Neuronal stem cell (in vitro differentiated cells): ENCODE measurements around the gene LCOR.

Experiments
- DNase-seq: peaks from one replicate; pipeline ENCODE4 v3.0.0-alpha.2; 2013; ENCODE audit warnings: low spot score
- H2AFZ ChIP-seq: one replicate; pipeline ENCODE4 v1.6.1; 2013; ENCODE audit warnings: mild to moderate bottlenecking, low read length, inconsistent platforms
- H2AK5ac ChIP-seq: 2 replicates; pipeline ENCODE4 v1.6.1; 2013; ENCODE audit warnings: low read depth, mild to moderate bottlenecking, inconsistent platforms, low read length, moderate library complexity, mixed read lengths
- H2BK120ac ChIP-seq: 2 replicates; pipeline ENCODE4 v1.6.1; 2013; ENCODE audit warnings: low read depth, mild to moderate bottlenecking, inconsistent platforms, low read length, moderate library complexity, mixed read lengths
- H2BK12ac ChIP-seq: one replicate; pipeline ENCODE4 v1.6.1; 2013; ENCODE audit warnings: low read length, inconsistent platforms
- H2BK15ac ChIP-seq: 2 replicates; pipeline ENCODE4 v1.6.1; 2013; ENCODE audit warnings: mild to moderate bottlenecking, low read length, inconsistent platforms, mixed read lengths
- H2BK5ac ChIP-seq: one replicate; pipeline ENCODE4 v1.6.1; 2013; ENCODE audit warnings: inconsistent platforms, mild to moderate bottlenecking, low read length, moderate library complexity
- H3K14ac ChIP-seq: one replicate; pipeline ENCODE4 v1.6.1; 2013; ENCODE audit warnings: low read length, inconsistent platforms
- H3K18ac ChIP-seq: 2 replicates; pipeline ENCODE4 v1.6.1; 2013; ENCODE audit warnings: low read length, inconsistent platforms
- H3K23ac ChIP-seq: 2 replicates; pipeline ENCODE4 v1.6.1; 2013; ENCODE audit warnings: low read depth, mild to moderate bottlenecking, mixed read lengths, low read length, inconsistent platforms; ENCODE audit not compliant: poor library complexity
- H3K27ac ChIP-seq: replicated peaks from 3 replicates; pipeline ENCODE4 v1.5.1; 2013; ENCODE audit warnings: low read length, inconsistent platforms
- H3K27me3 ChIP-seq, 3 experiments: 2 replicates each; pipeline ENCODE4 v1.6.1; 2013; ENCODE audit warnings: low read length in 3 of 3, mild to moderate bottlenecking in 2 of 3, inconsistent platforms in 1 of 3, low read depth in 1 of 3, mixed read lengths in 1 of 3, moderate library complexity in 1 of 3; ENCODE audit not compliant: control insufficient read depth in 3 of 3, insufficient read depth in 3 of 3
- H3K36me3 ChIP-seq, 2 donors: replicated peaks in 1 of 2; 2 replicates each; pipeline ENCODE4 v1.6.1; 2013; ENCODE audit warnings: low read length in 2 of 2; ENCODE audit not compliant: control insufficient read depth in 2 of 2, insufficient read depth in 2 of 2
- H3K4ac ChIP-seq: 2 replicates; pipeline ENCODE4 v1.6.1; 2013; ENCODE audit warnings: inconsistent platforms, mild to moderate bottlenecking, low read length, moderate library complexity
- H3K4me1 ChIP-seq, 2 donors: 1 replicate in 1 of 2; 2 replicates in 1 of 2; pipeline ENCODE4 v1.6.1; 2013; ENCODE audit warnings: low read length in 2 of 2, low read depth in 1 of 2; ENCODE audit not compliant: control insufficient read depth in 2 of 2, insufficient read depth in 1 of 2
- H3K4me2 ChIP-seq: one replicate; pipeline ENCODE4 v1.6.1; 2013; ENCODE audit warnings: mild to moderate bottlenecking, low read length, inconsistent platforms; ENCODE audit not compliant: insufficient read depth, poor library complexity, severe bottlenecking
- H3K4me3 ChIP-seq, 2 donors: 2 replicates each; pipeline ENCODE4 v1.5.1; 2013; ENCODE audit warnings: low read length in 2 of 2, mild to moderate bottlenecking in 2 of 2, inconsistent platforms in 1 of 2, moderate library complexity in 1 of 2
- H3K79me1 ChIP-seq: one replicate; pipeline ENCODE4 v1.6.1; 2013; ENCODE audit warnings: low read depth, mild to moderate bottlenecking, inconsistent platforms, low read length, moderate library complexity
- H3K9ac ChIP-seq: one replicate; pipeline ENCODE4 v1.6.1; 2013; ENCODE audit warnings: mild to moderate bottlenecking, low read depth, low read length, inconsistent platforms; ENCODE audit not compliant: poor library complexity
- H3K9me3 ChIP-seq, 2 donors: replicated peaks in 1 of 2; 2 replicates each; pipeline versions ENCODE3 to v1.6.1; 2013; ENCODE audit warnings: low read length in 2 of 2, mild to moderate bottlenecking in 2 of 2, inconsistent platforms in 1 of 2, low read depth in 1 of 2, mixed read lengths in 1 of 2, moderate library complexity in 1 of 2; ENCODE audit not compliant: control insufficient read depth in 2 of 2, insufficient read depth in 1 of 2
- H4K8ac ChIP-seq: one replicate; pipeline ENCODE4 v1.6.1; 2013; ENCODE audit warnings: low read depth, mild to moderate bottlenecking, inconsistent platforms, low read length, moderate library complexity
- H4K91ac ChIP-seq: one replicate; pipeline ENCODE4 v1.6.1; 2013; ENCODE audit warnings: low read length, low read depth, mild to moderate bottlenecking, inconsistent platforms; ENCODE audit not compliant: poor library complexity
- WGBS, 2 donors: extraction: QIAGEN DNeasy Blood & Tissue Kit; methylation state at CpG; one replicate each; pipeline ENCODE4 v1.1.7; 2013; ENCODE audit warnings: missing lambda C conversion rate in 2 of 2, mixed read lengths in 1 of 2; ENCODE audit not compliant: insufficient read length in 2 of 2, insufficient replicate concordance in 1 of 2; ENCODE audit errors: extremely low coverage in 2 of 2; 5-methylcytosine and 5-hydroxymethylcytosine counted together

The LCOR gene

DNA sequence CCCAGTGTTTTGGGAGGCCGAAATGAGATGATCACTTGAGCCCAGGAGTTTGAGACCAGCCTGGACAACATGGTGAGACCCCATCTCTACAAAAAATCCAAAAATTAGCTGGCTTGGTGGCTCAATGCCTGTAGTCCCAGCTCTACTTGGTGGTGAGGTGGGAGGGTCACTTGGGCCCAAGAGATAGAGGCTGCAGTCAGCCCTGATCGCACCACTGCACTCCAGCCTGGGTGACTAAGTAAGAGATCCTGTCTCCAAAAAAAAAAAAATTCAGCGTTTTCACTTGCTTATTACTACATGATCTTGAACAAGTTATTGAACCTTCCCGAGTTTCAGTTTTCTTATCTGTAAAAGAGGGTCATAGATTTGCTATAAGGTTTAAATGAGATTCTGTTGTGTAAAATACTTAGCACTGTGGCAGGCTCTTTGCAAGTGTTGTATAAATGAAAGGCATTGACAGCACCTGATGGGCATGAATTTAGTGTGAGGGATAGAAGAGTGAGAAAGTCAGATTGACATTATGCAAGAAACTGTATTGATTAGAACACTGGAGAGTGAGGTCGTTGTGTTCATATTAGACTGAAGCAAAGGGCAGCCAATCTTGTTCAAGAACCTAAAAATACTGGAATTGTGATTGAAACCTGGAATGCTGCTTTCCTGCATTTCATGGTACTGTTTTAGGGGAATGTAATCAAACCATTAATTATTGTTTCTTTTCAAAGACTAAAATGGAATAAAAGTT, 136.8 kb downstream of the LCOR start:
- Histone ChIP-seq H3K4me1 (peaks cover 0 to 18% of the 10 kb centered on the region in 2 donors), H2BK12ac (no peak overlapping the region), H4K91ac (no peak overlapping the region), H3K18ac (no peak overlapping the region), H3K27me3 (no peaks in the 10 kb centered on the region), H2AFZ (no peak overlapping the region), H3K4ac (no peak overlapping the region), H2BK15ac (no peak overlapping the region), H3K36me3 (peaks cover 0 to 5% of the 10 kb centered on the region in 2 donors), H3K9me3 (no peaks in the 10 kb centered on the region), H2BK5ac (no peak overlapping the region), H3K9ac (no peak overlapping the region), H3K23ac (no peak overlapping the region), H2AK5ac (no peak overlapping the region), H3K79me1 (no peaks in the 10 kb centered on the region), H3K14ac (no peak overlapping the region), H3K4me2 (no peak overlapping the region), H3K27ac (no peak overlapping the region), H3K4me3 (no peak overlapping the region), H4K8ac (no peak overlapping the region), H2BK120ac (no peak overlapping the region)
- no peak for DNase-seq
- no CpG with 5 or more reads among the region's 5 CpGs for WGBS, 2 donors

DNA sequence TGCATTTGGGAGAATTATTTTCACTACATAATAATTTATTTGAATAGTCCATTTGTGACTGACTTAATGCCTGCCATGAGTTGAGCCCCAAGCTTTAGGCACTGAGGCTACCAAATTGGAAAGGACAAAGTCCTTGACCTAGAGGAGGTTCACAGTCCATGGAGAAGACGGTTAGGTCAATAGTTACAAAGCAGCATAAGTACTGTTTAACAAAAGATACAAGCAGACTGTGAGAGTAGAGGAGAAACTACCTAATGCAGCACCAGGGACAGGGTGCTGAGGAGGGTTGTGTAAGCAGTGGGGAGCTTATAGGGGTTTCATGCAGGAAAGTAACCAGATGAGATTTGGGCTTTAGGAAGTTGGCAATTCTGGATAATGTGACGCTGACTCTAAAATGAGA, 139.2 kb downstream of the LCOR start:
- no peak overlapping the region for H2BK5ac ChIP-seq
- H2BK12ac ChIP-seq = no peak overlapping the region
- no CpG with 5 or more reads among the region's 2 CpGs for WGBS, 2 donors

DNA sequence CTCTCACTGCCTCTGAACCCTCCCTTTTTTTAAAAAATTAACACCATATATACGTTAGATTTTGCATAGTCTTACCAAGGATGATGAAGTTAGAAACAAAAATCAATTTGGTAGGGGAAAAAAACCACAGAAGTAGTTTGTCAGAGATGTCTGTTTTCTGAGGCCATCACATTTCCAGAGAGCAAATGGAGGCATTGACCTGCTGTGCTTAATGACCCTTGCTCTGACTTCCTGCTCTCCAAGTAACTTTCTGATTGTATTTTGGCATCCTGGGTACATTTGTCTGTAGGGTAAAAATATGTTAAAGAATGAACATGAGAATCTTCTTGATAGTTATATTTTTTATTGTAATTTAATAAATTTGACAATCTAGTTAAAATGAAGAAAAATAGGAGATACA, 140.2 kb downstream of the LCOR start:
- no peak overlapping the region for H3K23ac ChIP-seq
- H2BK120ac ChIP-seq = no peak overlapping the region
- no peak overlapping the region for H2BK15ac ChIP-seq
- peak; percentile 8 for DNase-seq
- no peak overlapping the region for H3K4ac ChIP-seq
- H2AK5ac ChIP-seq = no peak overlapping the region
- H3K79me1 ChIP-seq = no peaks in the 10 kb centered on the region
- no peak overlapping the region for H3K14ac ChIP-seq
- no peak overlapping the region for H3K18ac ChIP-seq
- H3K9ac ChIP-seq = no peak overlapping the region
- H3K4me1 ChIP-seq = peaks cover 0 to 18% of the 10 kb centered on the region in 2 donors
- no peaks in the 10 kb centered on the region for H3K27me3 ChIP-seq
- H4K8ac ChIP-seq = no peak overlapping the region
- H3K27ac ChIP-seq = no peak overlapping the region
- WGBS, 2 donors = no CpG with 5 or more reads among the region's 1 CpG
- no peak overlapping the region for H2BK5ac ChIP-seq
- H3K4me2 ChIP-seq = no peak overlapping the region
- no peaks in the 10 kb centered on the region for H3K9me3 ChIP-seq
- no peak overlapping the region for H2AFZ ChIP-seq
- no peak overlapping the region for H3K4me3 ChIP-seq
- H2BK12ac ChIP-seq = no peak overlapping the region
- H4K91ac ChIP-seq = no peak overlapping the region
- no peaks in the 10 kb centered on the region for H3K36me3 ChIP-seq

More for the DNA sequence above, 139.2 kb downstream of the LCOR start:
- Histone ChIP-seq H3K9ac (no peak overlapping the region), H3K27ac (no peak overlapping the region), H4K8ac (no peak overlapping the region), H3K4me1 (peaks cover 0 to 18% of the 10 kb centered on the region in 2 donors), H2BK15ac (no peak overlapping the region), H3K9me3 (no peaks in the 10 kb centered on the region), H2AFZ (no peak overlapping the region), H4K91ac (no peak overlapping the region), H3K79me1 (no peaks in the 10 kb centered on the region), H2BK120ac (no peak overlapping the region), H3K36me3 (peaks cover 0 to 3% of the 10 kb centered on the region in 2 donors), H2AK5ac (no peak overlapping the region), H3K4ac (no peak overlapping the region), H3K4me2 (no peak overlapping the region), H3K23ac (no peak overlapping the region), H3K18ac (no peak overlapping the region), H3K27me3 (no peaks in the 10 kb centered on the region), H3K14ac (no peak overlapping the region), H3K4me3 (no peak overlapping the region)
- DNase-seq = no peak

GRCh38 chr10:96973809-96974747, 142.0 kb downstream of the LCOR start:
- Histone ChIP-seq H2BK5ac (no peak overlapping the region), H2BK12ac (no peak overlapping the region), H3K4me2 (no peak overlapping the region), H3K4me1 (peaks cover 0 to 18% of the 10 kb centered on the region in 2 donors), H4K8ac (no peak overlapping the region), H3K18ac (no peak overlapping the region), H3K79me1 (no peaks in the 10 kb centered on the region), H2BK15ac (no peak overlapping the region), H3K4ac (no peak overlapping the region), H3K23ac (no peak overlapping the region), H2AK5ac (no peak overlapping the region), H3K4me3 (no peak overlapping the region), H3K27ac (no peak overlapping the region), H2AFZ (no peak overlapping the region), H4K91ac (no peak overlapping the region), H3K9ac (no peak overlapping the region), H3K36me3 (no peaks in the 10 kb centered on the region), H3K14ac (no peak overlapping the region), H3K27me3 (no peaks in the 10 kb centered on the region), H2BK120ac (no peak overlapping the region), H3K9me3 (no peaks in the 10 kb centered on the region)
- DNase-seq = no peak
- WGBS, 2 donors = no CpG with 5 or more reads among the region's 5 CpGs
